Fibroblast of gingiva (primary cell): Measurements from ENCODE around the gene PRKAB2.
A peak's percentile ranks its signal among the peaks of the same experiment; 100 is the strongest.
"Not testable (repeated sequence)": the region's sequence is repeated elsewhere in the genome, so short reads cannot be mapped to it uniquely, and the experiment has no call there.

ENCODE experiments used
- DNase-seq: peaks from one replicate; pipeline ENCODE4 v3.0.0-alpha.2; 2011; ENCODE audit warnings: low read depth

The PRKAB2 gene, protein sequence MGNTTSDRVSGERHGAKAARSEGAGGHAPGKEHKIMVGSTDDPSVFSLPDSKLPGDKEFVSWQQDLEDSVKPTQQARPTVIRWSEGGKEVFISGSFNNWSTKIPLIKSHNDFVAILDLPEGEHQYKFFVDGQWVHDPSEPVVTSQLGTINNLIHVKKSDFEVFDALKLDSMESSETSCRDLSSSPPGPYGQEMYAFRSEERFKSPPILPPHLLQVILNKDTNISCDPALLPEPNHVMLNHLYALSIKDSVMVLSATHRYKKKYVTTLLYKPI

DNA sequence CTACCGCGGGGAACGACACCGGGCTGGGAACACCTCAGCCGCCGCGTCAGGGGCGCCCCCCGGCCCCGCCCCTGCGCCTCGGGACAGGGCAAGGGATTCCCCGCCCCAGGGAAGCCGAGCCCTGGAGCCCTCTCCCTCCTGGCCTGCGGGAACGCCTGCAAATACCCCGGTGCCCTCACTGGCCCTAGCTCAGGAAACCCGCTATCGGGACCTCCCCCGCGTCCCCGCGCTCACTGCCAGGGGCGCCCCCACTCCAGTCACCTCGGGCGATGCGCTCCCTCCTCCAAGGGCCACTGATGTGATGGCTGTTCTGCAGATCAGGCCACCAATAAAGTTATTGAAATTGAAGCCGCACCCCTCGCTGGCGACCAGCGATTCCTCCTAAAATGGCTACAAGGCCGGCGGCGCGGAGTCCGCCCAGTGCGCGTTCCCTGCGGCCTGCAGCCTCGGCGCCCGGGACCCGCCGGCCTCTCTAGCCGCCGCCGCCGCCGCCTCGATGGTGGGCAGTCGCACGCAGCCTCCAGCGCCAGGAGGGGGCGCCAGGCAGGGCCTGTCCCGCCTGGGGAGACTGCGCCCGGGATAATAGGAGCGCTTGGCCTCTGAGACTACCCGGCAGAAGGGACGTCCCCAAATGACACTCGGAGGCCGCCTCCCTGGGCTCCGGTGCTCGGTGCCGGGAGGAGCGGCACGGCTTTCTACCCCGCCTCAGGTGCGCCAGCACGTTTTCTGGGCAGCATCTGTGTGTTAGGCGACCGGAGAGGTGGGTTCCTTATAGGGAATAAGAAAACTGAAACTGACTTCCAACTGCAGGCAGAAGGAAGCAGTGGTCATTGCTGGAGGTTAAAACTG, at the start of gene PRKAB2:
TSS of gene PRKAB2 (minus strand) at position 303 of the 849 bp plus-strand sequence. CDS start 326 bp downstream, outside the sequence.
- DNase-seq: peak; percentile 98

GRCh38 chr1:147218606-147219005, 46.3 kb upstream of the PRKAB2 start:
- DNase-seq: no peak

DNA sequence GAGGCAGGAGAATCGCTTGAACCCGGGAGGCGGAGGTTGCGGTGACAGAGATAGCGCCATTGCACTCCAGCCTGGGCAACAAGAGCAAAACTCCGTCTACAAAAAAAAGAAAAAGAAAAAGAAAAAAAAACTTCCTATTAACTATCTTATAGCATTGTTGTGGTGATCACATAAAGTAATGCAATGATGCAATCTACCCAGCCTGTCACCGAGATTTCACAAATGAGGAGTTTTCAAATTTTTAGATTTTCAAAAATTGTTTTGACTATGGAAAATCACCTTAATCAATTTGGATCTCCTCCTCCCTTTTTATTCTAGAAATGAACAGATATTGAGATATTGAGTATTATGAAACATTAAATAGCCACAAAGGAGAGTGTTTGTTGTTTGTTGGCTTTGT, 44.9 kb upstream of the PRKAB2 start:
- DNase-seq: no peak

GRCh38 chr1:147216124-147216523, 43.9 kb upstream of the PRKAB2 start:
- no peak for DNase-seq

GRCh38 chr1:147215540-147215916, 43.3 kb upstream of the PRKAB2 start:
- DNase-seq: no peak

DNA sequence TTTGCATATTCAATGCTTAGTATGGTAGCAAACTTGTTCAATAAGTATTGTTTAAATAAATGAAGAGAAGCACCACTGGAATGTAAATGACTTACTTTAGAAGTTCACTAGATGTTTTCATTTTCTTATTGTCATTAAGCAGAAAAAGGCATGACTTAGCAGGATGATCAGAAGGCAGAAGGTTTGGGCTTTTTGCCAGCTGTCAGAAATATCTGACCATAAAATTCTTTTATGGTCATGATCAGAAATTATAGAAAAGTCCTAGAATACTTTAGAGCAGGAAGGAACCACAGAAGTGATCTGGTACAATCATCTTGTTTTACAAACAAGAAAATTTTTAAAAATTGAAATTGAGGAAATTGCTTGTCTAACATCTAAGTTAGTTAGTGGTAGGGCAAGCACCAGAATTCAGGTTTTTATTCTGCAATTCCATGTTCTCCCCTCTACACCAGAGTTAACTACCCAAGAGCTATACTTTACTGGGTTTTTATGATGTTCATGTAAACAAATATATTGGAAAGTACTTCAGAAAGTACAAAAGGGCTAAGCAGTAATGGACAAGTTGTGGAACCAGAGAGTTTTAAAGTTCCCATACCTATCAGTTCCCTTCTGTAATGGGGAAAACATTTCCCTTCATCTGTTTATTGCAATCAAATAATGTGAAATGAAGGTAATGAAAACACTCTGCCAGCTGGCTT, 42.7 kb upstream of the PRKAB2 start:
- no peak for DNase-seq

- no peak for DNase-seq
These were observed 42.1 kb upstream of the PRKAB2 start for GRCh38 chr1:147214325-147214724.

DNA sequence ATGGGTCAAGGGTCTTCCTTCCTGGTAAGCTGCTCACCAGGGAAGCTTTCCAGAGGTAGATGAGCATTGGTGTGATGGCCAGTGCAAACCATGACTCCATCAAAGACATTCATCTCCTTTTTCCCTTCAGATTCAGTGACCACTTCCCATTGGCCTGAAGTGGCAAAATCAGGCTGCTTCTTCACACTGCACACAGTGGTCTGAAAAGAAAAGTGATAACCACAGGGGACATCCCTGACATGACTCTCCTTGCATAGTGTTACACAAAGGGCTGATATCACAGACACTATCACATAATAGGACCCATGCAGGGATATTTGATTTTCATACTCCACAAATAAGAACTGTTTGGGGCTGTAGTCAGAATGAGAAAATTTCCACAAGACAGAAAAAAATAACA, 41.0 kb upstream of the PRKAB2 start:
- DNase-seq: no peak

DNA sequence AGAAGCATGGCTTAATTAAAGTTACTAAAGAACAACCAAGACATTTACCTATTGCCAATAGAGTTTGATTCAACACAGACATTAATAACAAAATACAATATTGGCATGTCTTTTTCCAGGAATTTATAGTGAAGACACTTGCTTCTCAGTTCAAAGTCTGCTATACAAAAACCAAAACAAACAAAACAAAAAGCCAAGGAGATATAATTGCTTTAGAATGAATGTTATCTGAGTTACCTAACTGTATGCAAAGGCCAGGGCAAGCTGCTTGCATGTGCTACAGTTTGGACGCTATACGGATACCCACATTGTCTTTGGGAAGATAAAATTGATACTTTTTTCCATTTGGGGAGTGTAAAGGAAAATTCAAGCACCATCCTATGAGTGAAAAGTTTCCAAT, 39.3 kb upstream of the PRKAB2 start:
- DNase-seq: no peak

DNA sequence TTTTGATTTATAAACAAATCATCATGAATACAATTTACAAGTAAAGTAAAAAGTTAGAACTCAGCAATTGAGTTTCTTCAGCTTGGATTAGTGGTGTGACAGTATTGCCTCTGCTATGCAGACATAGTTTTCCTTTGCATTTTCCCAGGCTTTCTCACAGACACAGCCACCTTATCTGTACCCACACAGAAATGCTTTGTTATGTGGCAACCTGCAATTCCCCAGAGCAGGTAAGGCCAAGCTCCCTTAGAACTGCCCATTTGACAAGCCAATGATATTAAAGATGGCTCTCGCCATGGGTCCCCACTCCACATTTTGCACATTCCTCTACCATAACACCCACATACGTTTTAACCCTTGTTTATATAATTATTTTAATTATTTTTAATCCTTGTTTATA, 38.7 kb upstream of the PRKAB2 start:
- no peak for DNase-seq

DNA sequence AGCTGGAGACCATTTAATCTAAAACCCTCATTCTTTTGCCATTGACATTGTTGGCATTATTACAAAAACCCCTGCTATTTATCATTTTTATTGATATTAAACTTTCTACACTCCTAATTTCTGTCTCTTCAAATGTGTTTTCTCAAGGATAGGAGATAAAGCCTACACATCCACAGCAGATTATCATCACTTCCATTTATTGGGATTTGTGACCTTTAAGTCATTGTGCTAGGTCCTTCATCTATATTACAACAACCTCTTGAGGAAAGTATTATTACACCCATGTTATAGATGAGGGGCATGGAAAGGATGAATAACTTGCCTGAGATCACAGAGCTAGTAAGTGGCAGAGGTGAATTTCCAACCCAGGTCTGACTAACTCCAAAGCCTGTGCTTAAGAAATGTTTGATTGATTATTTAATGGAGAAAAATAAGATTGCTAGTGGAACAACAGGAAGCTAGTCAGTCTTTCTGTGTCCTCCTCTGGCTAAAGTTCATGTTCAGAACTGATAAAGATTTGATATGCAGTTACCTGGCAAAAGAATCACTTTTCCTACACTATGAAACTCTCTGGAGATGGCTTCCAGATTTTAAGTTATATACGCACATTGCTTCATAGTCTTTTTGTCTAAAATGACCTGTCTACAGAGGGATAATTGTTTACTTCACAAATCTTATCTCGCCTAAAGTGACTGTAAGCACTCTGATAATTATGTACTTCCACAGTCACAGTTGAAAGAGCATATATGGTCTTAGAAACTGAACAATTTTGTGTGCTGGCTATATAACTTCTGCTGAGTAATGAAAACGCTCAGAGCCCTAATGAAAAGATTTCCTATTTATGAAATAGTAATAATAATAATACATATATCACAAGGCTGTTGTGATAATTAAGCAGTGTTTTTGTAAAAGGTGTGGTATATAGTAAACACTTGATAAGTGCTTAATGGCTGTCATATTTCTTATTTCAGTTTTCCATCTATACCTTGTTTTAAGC, 37.9 kb upstream of the PRKAB2 start:
- DNase-seq: no peak

DNA sequence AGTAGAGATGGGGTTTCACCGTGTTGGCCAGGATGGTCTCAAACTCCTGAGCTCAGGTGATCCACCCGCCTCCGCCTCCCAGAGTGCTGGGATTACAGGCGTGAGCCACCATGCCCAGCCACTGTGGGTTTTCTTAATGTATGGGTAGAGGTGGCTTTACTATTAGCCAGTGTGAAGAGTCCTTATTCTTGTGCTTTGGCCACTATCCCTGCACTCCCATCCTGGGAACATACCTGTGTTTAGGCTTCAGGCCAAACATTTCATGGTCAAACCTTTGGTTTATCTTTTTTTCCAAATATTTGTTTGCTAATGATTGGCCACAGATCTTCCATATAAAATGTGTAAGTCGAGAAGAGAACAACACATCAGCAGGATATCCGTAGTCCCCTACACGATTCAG, 36.3 kb upstream of the PRKAB2 start:
- no peak for DNase-seq

- DNase-seq: no peak
These were observed 34.9 kb upstream of the PRKAB2 start for GRCh38 chr1:147207192-147207591.

GRCh38 chr1:147204080-147204479, 31.8 kb upstream of the PRKAB2 start:
- no peak for DNase-seq

GRCh38 chr1:147202576-147202975, 30.3 kb upstream of the PRKAB2 start:
- no peak for DNase-seq

DNA sequence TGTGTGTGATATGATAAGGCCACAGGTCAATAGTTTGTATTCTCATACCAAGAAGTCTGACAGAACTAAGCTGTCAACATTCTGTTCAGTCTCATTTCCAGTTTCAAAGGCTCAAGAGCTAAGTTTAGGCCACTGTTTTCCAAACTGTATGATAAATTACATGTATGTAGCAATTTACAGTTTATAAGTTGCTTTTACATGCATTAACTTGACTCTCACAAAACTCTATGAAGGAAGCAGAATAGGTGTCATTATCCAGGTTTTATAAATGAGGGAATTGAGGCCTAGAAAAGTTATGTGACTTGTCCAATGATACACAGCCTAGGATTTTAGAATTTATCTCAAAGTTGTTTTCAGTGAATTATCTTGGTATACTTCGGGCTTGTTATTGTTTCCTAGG, 29.5 kb upstream of the PRKAB2 start:
- DNase-seq: no peak

- no peak for DNase-seq
These were observed 29.0 kb upstream of the PRKAB2 start for GRCh38 chr1:147201276-147201675.

DNA sequence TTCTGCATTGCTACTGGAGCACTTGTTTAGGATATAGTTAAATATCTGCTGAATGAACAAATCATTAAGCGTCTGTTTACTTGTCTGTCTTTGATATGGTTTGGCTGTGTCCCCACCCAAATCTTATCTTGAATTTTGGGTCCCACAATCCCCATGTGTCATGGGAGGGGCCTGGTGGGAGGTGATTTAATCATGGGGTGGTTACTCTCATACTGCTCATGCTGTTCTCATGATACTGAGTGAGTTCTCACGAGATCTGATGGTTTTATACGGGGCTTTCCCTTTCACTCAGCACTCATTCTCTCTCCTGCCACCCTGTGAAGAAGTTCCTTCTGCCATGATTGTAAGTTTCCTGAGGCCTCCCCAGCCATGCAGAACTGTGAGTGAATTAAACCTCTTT, 25.1 kb upstream of the PRKAB2 start:
- DNase-seq: not testable (repeated sequence)

GRCh38 chr1:147189514-147189913, 17.2 kb upstream of the PRKAB2 start:
- DNase-seq: no peak

- DNase-seq: no peak
These were observed 13.2 kb upstream of the PRKAB2 start for GRCh38 chr1:147185432-147185831.

- DNase-seq: peak; percentile 63
These were observed 5.5 kb upstream of the PRKAB2 start for GRCh38 chr1:147177611-147178380.
